ENCODE results near the gene PLGRKT.

DNA sequence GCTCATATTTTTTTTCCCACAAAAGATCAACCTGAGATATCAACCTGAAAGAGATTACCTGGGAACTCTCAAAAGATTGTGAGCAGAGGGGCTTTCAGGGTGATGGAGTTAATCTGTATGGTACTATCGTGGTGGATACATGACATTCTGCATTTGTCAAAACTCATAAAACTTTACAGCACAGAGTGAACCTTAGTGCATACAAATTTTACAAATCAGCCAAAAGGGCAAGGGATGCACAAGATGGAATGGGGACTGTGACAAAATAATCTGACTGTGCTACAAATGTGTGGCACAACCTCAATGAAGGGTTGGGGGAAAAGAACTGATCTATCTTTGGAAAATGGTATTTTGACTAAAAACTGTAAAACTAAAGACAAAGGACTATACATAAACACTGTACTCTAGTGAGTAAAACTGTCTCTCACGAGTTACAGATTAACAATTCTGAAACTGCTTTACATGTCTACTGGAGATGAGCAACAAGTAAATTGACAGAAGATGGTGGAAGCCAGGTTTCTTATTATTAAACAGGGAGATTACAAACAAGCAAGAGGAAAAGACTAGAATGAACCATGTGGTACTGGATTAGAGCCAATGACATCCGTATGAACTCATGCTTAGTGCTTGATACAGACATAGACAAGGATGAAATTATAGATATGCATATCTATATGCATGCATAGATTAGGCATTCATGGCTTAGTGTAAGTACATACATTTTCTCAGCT, 73.3 kb downstream of the PLGRKT start:
- TF ChIP-seq EZH2 (IDR thresholded peaks at IDR 0.05; ENCODE audit: borderline replicate concordance, low read depth, low read length, poor library complexity, severe bottlenecking) = no peak
- TF ChIP-seq, protein P1, sequence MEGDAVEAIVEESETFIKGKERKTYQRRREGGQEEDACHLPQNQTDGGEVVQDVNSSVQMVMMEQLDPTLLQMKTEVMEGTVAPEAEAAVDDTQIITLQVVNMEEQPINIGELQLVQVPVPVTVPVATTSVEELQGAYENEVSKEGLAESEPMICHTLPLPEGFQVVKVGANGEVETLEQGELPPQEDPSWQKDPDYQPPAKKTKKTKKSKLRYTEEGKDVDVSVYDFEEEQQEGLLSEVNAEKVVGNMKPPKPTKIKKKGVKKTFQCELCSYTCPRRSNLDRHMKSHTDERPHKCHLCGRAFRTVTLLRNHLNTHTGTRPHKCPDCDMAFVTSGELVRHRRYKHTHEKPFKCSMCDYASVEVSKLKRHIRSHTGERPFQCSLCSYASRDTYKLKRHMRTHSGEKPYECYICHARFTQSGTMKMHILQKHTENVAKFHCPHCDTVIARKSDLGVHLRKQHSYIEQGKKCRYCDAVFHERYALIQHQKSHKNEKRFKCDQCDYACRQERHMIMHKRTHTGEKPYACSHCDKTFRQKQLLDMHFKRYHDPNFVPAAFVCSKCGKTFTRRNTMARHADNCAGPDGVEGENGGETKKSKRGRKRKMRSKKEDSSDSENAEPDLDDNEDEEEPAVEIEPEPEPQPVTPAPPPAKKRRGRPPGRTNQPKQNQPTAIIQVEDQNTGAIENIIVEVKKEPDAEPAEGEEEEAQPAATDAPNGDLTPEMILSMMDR (conservative IDR thresholded peaks at IDR 0.05; ENCODE audit: low read depth, low read length) = no peak
